ENCODE results near the gene ORM1. TPM values are rescaled to one million over a fixed set of nuclear protein-coding genes. Genes with fewer than 3 reads are reported as not detected.

The ORM1 gene
- total RNA-seq, 2 experiments from 2014 or later = not detected

- Mint-ChIP-seq H3K4me3 (peak overlapping the region; percentile 74), H3K36me3 (peaks cover 65% of the 10 kb centered on the region), H3K4me1 (peaks cover 80% of the 10 kb centered on the region), H3K27ac (peak overlapping the region; percentile 96), H3K9me3 (no peaks in the 10 kb centered on the region), H3K27me3 (no peaks in the 10 kb centered on the region)
- POLR2A ChIA-PET = interaction anchor here (1.0 to 15.1 kb wide), 8 partner anchors 9 to 38 kb away, joined by 3 to 637 read pairs (median 4); partner anchors contain the start of gene AKNA
- DNase-seq (no peak), ATAC-seq (ENCODE audit: low read depth) (no peak)
Observed at GRCh38 chr9:114367366-114367765, 44.5 kb downstream of the ORM1 start.

- Mint-ChIP-seq H3K27me3 (no peaks in the 10 kb centered on the region), H3K27ac (peak overlapping the region; percentile 96), H3K4me3 (peak overlapping the region; percentile 74), H3K4me1 (peaks cover 81% of the 10 kb centered on the region), H3K36me3 (peaks cover 63% of the 10 kb centered on the region), H3K9me3 (no peaks in the 10 kb centered on the region)
- ATAC-seq (ENCODE audit: low read depth) = no peak
- POLR2A ChIA-PET = interaction anchor here (1.0 to 15.1 kb wide), 8 partner anchors 8 to 38 kb away, joined by 3 to 637 read pairs (median 4); partner anchors contain the start of gene AKNA
- no peak for DNase-seq
Observed at GRCh38 chr9:114367772-114368569, 45.1 kb downstream of the ORM1 start.

- peak overlapping the region; percentile 87 for H3K27ac Mint-ChIP-seq
- H3K36me3 Mint-ChIP-seq = peaks cover 57% of the 10 kb centered on the region
- peak overlapping the region; percentile 51 for H3K4me3 Mint-ChIP-seq
- H3K27me3 Mint-ChIP-seq = no peaks in the 10 kb centered on the region
- POLR2A ChIA-PET = interaction anchor here (1.0 to 15.1 kb wide), 2 partner anchors 8 to 16 kb away, joined by 3 to 637 read pairs; partner anchors contain the start of gene AKNA
- no peaks in the 10 kb centered on the region for H3K9me3 Mint-ChIP-seq
- H3K4me1 Mint-ChIP-seq = peaks cover 80% of the 10 kb centered on the region
- ATAC-seq (ENCODE audit: low read depth) (no peak), DNase-seq (no peak)
Observed at GRCh38 chr9:114369216-114370130, 46.6 kb downstream of the ORM1 start.

GRCh38 chr9:114370251-114370967 lies 47.5 kb downstream of the ORM1 start:
- POLR2A ChIA-PET = interaction anchor here (0.9 to 15.1 kb wide), 5 partner anchors 8 to 30 kb away, joined by 4 to 637 read pairs (median 6); partner anchors contain the start of gene AKNA

GRCh38 chr9:114370968-114371320 lies 48.0 kb downstream of the ORM1 start:
- DNase-seq = no peak
- H3K27ac Mint-ChIP-seq = peak overlapping the region; percentile 87
- POLR2A ChIA-PET = interaction anchor here (0.5 to 15.1 kb wide), 7 partner anchors 9 to 1249 kb away, joined by 4 to 637 read pairs (median 5); partner anchors contain the start of gene AKNA
- ATAC-seq (ENCODE audit: low read depth) = no peak
- H3K4me3 Mint-ChIP-seq = peak overlapping the region; percentile 83
- no peaks in the 10 kb centered on the region for H3K9me3 Mint-ChIP-seq
- H3K36me3 Mint-ChIP-seq = peaks cover 57% of the 10 kb centered on the region
- H3K27me3 Mint-ChIP-seq = no peaks in the 10 kb centered on the region
- H3K4me1 Mint-ChIP-seq = peaks cover 83% of the 10 kb centered on the region

More at GRCh38 chr9:114370251-114370967, 47.5 kb downstream of the ORM1 start:
- Mint-ChIP-seq H3K27ac (peak overlapping the region; percentile 87), H3K36me3 (peaks cover 57% of the 10 kb centered on the region), H3K27me3 (no peaks in the 10 kb centered on the region), H3K9me3 (no peaks in the 10 kb centered on the region), H3K4me3 (peak overlapping the region; percentile 52), H3K4me1 (peaks cover 82% of the 10 kb centered on the region)
- no peak for ATAC-seq (ENCODE audit: low read depth)
- no peak for DNase-seq

GRCh38 chr9:114371343-114371944 lies 48.5 kb downstream of the ORM1 start:
- no peaks in the 10 kb centered on the region for H3K9me3 Mint-ChIP-seq
- peak overlapping the region; percentile 83 for H3K4me3 Mint-ChIP-seq
- POLR2A ChIA-PET = interaction anchor here (0.5 to 15.1 kb wide), 12 partner anchors 8 to 1250 kb away, joined by 3 to 637 read pairs (median 5); partner anchors contain the start of gene AKNA
- H3K27ac Mint-ChIP-seq = peak overlapping the region; percentile 87
- DNase-seq (no peak), ATAC-seq (ENCODE audit: low read depth) (no peak)
- H3K27me3 Mint-ChIP-seq = no peaks in the 10 kb centered on the region
- H3K36me3 Mint-ChIP-seq = peaks cover 55% of the 10 kb centered on the region
- H3K4me1 Mint-ChIP-seq = peaks cover 80% of the 10 kb centered on the region

- Mint-ChIP-seq H3K9me3 (no peaks in the 10 kb centered on the region), H3K27me3 (no peaks in the 10 kb centered on the region), H3K27ac (peak overlapping the region; percentile 87), H3K36me3 (peaks cover 53% of the 10 kb centered on the region), H3K4me3 (peak overlapping the region; percentile 83), H3K4me1 (peaks cover 79% of the 10 kb centered on the region)
- peak; percentile 47 for ATAC-seq (ENCODE audit: low read depth)
- peak; percentile 64 for DNase-seq
- POLR2A ChIA-PET = interaction anchor here (0.6 to 15.1 kb wide), 16 partner anchors 9 to 217 kb away, joined by 3 to 637 read pairs (median 4); partner anchors contain the start of gene AKNA
Observed at GRCh38 chr9:114371973-114372917, 49.3 kb downstream of the ORM1 start.

GRCh38 chr9:114372921-114373448 lies 50.1 kb downstream of the ORM1 start:
- POLR2A ChIA-PET = interaction anchor here (0.6 to 15.1 kb wide), 10 partner anchors 10 to 36 kb away, joined by 3 to 637 read pairs (median 3); partner anchors contain the start of gene AKNA
- Mint-ChIP-seq H3K36me3 (peaks cover 53% of the 10 kb centered on the region), H3K27ac (peak overlapping the region; percentile 87), H3K4me3 (peak overlapping the region; percentile 83), H3K9me3 (no peaks in the 10 kb centered on the region), H3K4me1 (peaks cover 79% of the 10 kb centered on the region), H3K27me3 (no peaks in the 10 kb centered on the region)
- ATAC-seq (ENCODE audit: low read depth) (peak; percentile 86), DNase-seq (peak; percentile 80)

- peak overlapping the region; percentile 87 for H3K27ac Mint-ChIP-seq
- no peak for DNase-seq
- H3K4me3 Mint-ChIP-seq = peak overlapping the region; percentile 60
- peaks cover 81% of the 10 kb centered on the region for H3K4me1 Mint-ChIP-seq
- POLR2A ChIA-PET = interaction anchor here (1.0 to 15.1 kb wide), 5 partner anchors 11 to 213 kb away, joined by 3 to 637 read pairs (median 8); partner anchors contain the start of genes AKNA and ATP6V1G1
- H3K27me3 Mint-ChIP-seq = no peaks in the 10 kb centered on the region
- peaks cover 58% of the 10 kb centered on the region for H3K36me3 Mint-ChIP-seq
- no peaks in the 10 kb centered on the region for H3K9me3 Mint-ChIP-seq
- no peak for ATAC-seq (ENCODE audit: low read depth)
Observed at GRCh38 chr9:114373960-114374730, 51.2 kb downstream of the ORM1 start.

- Mint-ChIP-seq H3K9me3 (no peaks in the 10 kb centered on the region), H3K4me1 (peaks cover 80% of the 10 kb centered on the region), H3K4me3 (peak overlapping the region; percentile 60), H3K27me3 (no peaks in the 10 kb centered on the region), H3K27ac (peak overlapping the region; percentile 87), H3K36me3 (peaks cover 56% of the 10 kb centered on the region)
- no peak for DNase-seq
- POLR2A ChIA-PET = interaction anchor here (1.5 to 15.1 kb wide), 2 partner anchors 10 to 26 kb away, joined by 3 to 637 read pairs; partner anchors contain the start of gene AKNA
- ATAC-seq (ENCODE audit: low read depth) = no peak
Observed at GRCh38 chr9:114374936-114375335, 52.0 kb downstream of the ORM1 start.

All from activated naive CD8-positive, alpha-beta T cell treated with anti-CD3 and anti-CD28 coated beads, Interleukin-2, amount 10 ng/mL, durations not matched to agents 7 days and 5 days (primary cell).